Right lobe of liver (tissue), 4 donors: ENCODE results near the gene CDH4.

Experiments used
- CTCF ChIP-seq, 4 donors: fragments of 200-600 bp in 3 of 4; fragments of 450-650 bp in 1 of 4; IDR thresholded peaks; one replicate each; pipeline versions ENCODE4 v1.5.1 to v1.8.0; 2016 to 2022; ENCODE audit warnings: antibody characterized with exemption in 4 of 4, mild to moderate bottlenecking in 2 of 4
- POLR2A ChIP-seq: fragments of 450-650 bp; IDR thresholded peaks from one replicate; pipeline ENCODE4 v1.6.1; 2017; ENCODE audit warnings: antibody characterized with exemption, mild to moderate bottlenecking
- donor health status: DM: no; HTN: no; CAD: no.
- donor health status: DM: no; HTN: no; CAD: no.
- donor health status: DM: no; HTN: yes; CAD: no.

GRCh38 chr20:61665528-61666470, 413.7 kb downstream of the CDH4 start:
- TF ChIP-seq POLR2A (no peak), CTCF (IDR thresholded peaks at IDR 0.05) (no peak)
